NCI-H345 (cell line): ENCODE results near the gene ESRP2.

Source experiments
- DNase-seq: peaks from one replicate; lab custom pipeline; 2025; lab: John Stamatoyannopoulos, UW

Gene ESRP2

GRCh38 chr16:68237243-68238028 is 1.5 kb upstream of the ESRP2 start:
- peak; percentile 93 for DNase-seq

GRCh38 chr16:68236826-68237242 is 907 bp upstream of the ESRP2 start:
- peak; percentile 21 for DNase-seq

GRCh38 chr16:68236137-68236825 is 354 bp upstream of the ESRP2 start:
- peak; percentile 82 for DNase-seq

- DNase-seq, result peak; percentile 48
Observed at GRCh38 chr16:68235108-68235886, 630 bp downstream of the ESRP2 start.

- DNase-seq, result peak; percentile 81
Observed at GRCh38 chr16:68234188-68235107, 1.5 kb downstream of the ESRP2 start.

DNA sequence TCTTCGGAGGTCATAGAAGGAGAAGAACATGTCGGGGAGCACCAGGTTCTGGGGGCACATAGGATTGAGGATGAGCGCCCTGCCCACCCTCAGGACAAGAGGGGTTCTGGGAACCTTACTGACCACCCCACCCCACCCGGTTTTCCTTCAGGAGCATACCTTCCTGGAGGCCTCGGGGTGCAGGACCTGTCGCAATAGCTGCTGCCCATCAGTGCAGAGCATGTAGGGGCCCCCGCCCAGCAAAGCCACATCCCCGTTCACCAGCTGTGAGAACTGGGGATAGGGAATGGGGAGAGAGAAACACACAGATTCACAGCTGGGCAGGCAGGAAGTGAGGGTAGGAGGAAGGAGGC is 2.1 kb downstream of the ESRP2 start:
- DNase-seq, result no peak

DNA sequence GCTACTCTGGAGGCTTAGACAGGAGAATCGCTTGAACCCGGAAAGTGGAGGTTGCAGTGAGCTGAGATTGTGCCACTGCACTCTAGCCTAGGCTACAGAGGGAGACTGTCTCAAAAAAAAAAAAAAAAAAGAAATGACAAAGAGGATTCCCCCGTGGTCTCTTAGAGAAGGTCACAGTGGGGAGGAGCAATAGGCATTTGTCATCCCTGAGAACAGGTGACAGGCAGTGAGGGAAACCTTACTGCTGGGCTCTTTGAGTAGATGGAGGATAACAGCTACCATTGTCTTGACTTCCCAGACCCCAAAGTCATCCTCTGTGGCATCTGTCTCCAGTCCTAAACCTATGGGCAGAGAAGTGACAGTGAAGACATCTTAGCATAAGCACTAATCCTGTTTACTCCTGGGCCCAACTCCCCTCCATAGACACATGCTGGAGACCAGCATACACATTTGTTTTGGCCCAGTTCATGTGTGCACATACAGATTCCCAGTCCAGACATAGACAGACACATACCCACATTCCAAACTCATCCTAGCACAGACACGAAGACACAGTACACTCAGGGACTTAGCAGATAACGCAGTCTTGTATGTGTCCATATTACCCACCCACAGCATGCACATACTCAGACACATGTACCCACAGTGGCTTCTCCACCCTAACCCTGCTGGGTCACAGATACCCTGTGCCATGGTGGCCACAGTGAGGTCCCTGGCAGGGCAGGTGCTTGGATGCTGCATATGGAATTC is 2.7 kb downstream of the ESRP2 start:
- DNase-seq, result no peak

GRCh38 chr16:68232335-68232734 is 3.6 kb downstream of the ESRP2 start:
- DNase-seq, result no peak

DNA sequence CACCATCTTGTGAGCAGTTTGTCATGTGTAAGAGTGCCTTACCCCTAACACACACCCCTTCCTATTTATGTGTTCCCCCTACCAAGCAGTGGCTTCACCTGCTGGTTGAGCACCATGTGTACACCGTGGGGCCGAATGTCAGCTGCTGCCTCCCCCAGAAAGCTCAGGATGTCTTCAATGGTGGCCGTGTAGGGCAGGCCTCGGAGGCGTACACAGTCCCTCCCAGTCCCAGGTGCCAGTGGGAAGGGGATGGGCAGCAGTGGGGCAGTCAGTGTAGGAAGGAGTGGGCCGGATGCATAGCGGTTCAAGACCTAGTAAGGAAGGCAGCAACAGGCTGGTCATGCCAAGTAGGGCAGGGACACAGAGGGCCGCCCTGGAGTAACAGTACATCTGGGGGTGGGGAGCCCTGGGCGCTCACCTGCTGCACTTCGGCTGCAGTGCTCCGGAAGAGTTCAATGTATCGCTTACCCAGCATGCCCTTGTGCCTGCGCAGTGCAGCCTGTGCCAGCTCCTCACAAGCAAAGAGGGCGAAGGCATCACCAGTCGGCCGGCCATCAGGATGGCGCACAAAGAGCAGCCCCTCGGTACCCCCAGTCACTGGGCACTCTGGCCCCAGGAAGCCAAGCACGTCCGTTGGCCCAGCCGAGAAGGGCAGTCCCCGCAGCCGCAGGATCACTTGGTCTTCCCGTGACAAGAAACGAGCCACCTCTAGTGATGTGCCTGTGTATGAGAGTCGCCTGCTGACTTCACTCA is 4.4 kb downstream of the ESRP2 start:
- DNase-seq, result no peak

GRCh38 chr16:68230956-68231355 is 5.0 kb downstream of the ESRP2 start:
- no peak for DNase-seq

GRCh38 chr16:68230176-68230571 is 5.8 kb downstream of the ESRP2 start:
- DNase-seq, result no peak

DNA sequence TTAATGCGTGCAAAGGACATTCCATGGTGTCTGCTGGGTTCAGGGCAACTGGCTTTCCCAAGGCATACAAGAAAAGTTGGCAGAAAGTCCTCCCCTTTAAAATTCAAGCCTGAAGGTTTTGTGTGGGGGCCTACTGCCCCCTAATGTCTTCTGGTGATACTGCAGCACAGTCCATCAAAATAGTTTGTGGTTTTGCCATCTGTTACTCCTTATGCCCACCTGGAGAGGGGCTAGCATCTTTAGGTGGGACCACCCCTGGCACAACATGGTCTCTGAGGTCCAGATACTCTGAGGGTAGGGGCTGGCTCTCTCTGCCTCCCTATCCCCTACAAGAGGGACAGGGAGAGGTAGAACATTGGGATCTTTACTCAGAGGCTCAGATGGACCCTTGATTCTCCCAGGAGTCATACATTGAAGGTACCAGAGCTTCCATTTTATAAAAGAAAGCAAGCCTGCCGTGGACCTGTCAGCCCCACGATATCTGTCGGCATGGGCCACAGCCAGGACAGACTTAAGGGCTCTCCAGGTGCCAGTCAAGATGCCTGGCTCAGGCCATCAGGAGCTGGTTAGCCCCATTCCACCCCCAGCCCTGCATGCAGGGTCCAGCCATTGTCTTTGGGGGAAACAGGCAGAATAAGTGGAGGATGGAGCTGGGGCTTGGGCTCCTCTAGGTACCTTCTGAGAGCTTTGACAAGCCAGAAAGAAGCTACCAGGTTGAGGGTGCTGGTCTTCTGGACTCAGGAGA is 6.3 kb downstream of the ESRP2 start:
- DNase-seq, result peak; percentile 30

GRCh38 chr16:68228652-68229051 is 7.3 kb downstream of the ESRP2 start:
- DNase-seq, result no peak

GRCh38 chr16:68227850-68228553 is 7.9 kb downstream of the ESRP2 start:
- no peak for DNase-seq

DNA sequence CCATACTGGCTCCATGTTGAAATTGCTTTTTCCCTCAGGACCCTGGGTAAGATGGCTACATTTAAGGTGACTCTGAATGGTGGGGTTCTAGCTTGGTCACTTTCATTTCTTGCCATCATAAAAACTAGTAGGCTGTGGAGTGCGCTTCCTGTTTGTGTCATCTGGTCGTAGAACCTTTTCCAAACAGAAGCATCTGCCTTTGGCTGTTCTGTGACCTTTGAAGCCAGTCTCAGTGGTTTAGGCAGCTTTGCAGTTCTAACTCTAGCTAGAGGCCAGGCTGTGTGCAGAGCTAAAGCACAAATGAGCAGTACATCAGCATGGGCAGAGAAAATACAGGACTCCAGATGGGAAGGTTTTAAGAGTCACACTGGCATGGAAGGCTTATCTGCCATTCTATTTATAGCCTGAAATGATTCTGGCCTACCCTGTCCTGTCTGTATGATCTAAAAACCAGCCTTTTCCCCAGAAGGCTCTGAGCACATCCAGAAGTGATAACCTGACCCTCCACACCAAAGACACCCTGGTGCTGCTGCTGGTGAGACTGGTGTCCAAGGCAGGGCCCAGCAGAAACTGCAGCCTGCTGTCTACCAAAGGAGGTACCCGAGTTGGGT is 8.6 kb downstream of the ESRP2 start:
- no peak for DNase-seq

DNA sequence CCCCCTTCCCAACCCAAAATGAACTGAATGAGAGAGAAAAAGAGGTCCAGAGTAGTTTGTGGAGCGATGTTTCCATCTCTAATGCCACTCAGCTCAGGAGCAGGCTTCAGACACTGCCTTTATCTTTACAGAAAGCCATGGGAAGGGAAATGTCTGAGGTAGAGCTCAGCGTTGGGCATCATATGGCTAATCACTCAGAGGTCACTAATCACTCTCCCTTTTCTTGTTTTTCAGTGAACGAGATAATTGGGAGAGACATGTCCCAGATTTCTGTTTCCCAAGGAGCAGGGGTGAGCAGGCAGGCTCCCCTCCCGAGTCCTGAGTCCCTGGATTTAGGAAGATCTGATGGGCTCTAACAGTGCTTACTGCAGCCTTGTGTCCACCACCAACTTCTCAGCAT is 9.8 kb downstream of the ESRP2 start:
- no peak for DNase-seq

DNA sequence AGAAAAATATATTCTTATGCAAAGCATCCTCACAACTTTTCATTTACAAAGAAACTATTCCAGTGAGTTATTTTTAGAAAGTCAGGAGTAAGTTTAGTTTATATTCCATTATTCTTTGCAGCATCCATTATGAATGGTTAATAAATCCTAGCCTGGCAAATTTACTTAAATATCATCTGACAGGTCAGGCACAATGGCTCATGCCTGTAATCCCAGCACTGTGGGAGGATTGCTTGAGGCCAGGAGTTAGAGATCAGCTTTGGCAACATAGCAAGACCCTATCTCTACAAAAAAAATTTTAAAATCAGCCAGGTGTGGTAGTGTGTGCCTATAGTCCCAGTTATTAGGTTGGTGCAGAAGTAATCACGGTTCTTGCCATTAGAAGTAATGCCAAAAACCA is 12.9 kb downstream of the ESRP2 start:
- no peak for DNase-seq

- no peak for DNase-seq
Observed at GRCh38 chr16:68219725-68220351, 16.1 kb downstream of the ESRP2 start.
